A549 (cell line): ENCODE results near the gene ABHD17A. TPM values are rescaled to one million over a fixed set of nuclear protein-coding genes. Genes with fewer than 3 reads are reported as not detected.

Experiments
- ATAC-seq, 2 experiments: fragments of 200-7000 bp in 1 of 2; fragments of >200 bp in 1 of 2; cut with Nextera tagmentation in 1 of 2; cut with Tn5 transposase in 1 of 2; 3 replicates each; pipeline versions ENCODE4 v1.8.0 to v1.9.1; 2018 to 2020; ENCODE audit warnings: mild to moderate bottlenecking in 1 of 2, moderate library complexity in 1 of 2
- CTCF ChIA-PET: fragments of 300-600 bp; sonication (Branson Sonifier 250); formaldehyde crosslinking; extraction: SDS; loops from one replicate; lab custom pipeline; 2021; ENCODE audit warnings: antibody characterized with exemption, inconsistent platforms; lab: Yijun Ruan, JAX
- POLR2A ChIA-PET: fragments of 350-600 bp; formaldehyde crosslinking; extraction: SDS; loops from one replicate; lab custom pipeline; 2021; ENCODE audit warnings: antibody characterized with exemption, inconsistent platforms; lab: Yijun Ruan, JAX
- DNase-seq, 2 experiments: peaks; one replicate each; pipeline versions ENCODE4 v3.0.0 to v3.0.0-alpha.2; 2011 to 2016; ENCODE audit warnings: low read depth in 1 of 2, low spot score in 1 of 2
- FAIRE-seq: peaks from 2 replicates; lab custom pipeline; 2011; peaks lifted over from hg19 to GRCh38; lab: Jason Lieb, UNC
- H3K27ac ChIP-seq, 2 experiments: fragments of >200 bp; sonication (Bioruptor Twin); formaldehyde crosslinking; 3 replicates each; pipeline ENCODE4 v1.5.1; 2016 to 2017
- H3K4me1 ChIP-seq: fragments of >200 bp; sonication (Bioruptor Twin); formaldehyde crosslinking; 3 replicates; pipeline ENCODE4 v1.6.1; 2016
- H3K4me2 ChIP-seq: fragments of >200 bp; sonication (Bioruptor Twin); formaldehyde crosslinking; 3 replicates; pipeline ENCODE4 v1.6.1; 2016
- H3K4me3 ChIP-seq: fragments of >200 bp; sonication (Bioruptor Twin); formaldehyde crosslinking; 3 replicates; pipeline ENCODE4 v1.5.1; 2016
- H3K9me3 ChIP-seq: fragments of >200 bp; sonication (Bioruptor Twin); formaldehyde crosslinking; 3 replicates; pipeline ENCODE4 v1.6.1; 2016
- BCL3 ChIP-seq: fragments of >200 bp; sonication (Bioruptor Twin); formaldehyde crosslinking; IDR thresholded peaks from 3 replicates; pipeline ENCODE4 v1.6.1; 2016
- CBX2 ChIP-seq: fragments of 200-600 bp; sonication (generic); IDR thresholded peaks from 2 replicates; pipeline ENCODE4 v1.6.1; 2016; ENCODE audit warnings: low read depth, mild to moderate bottlenecking, borderline replicate concordance
- ELK1 ChIP-seq: fragments of 150-350 bp; IDR thresholded peaks from 2 replicates; pipeline ENCODE4 v1.6.1; 2014; ENCODE audit warnings: low read depth, mild to moderate bottlenecking, low read length
- EP300 ChIP-seq, 2 experiments: fragments of >200 bp; sonication (Bioruptor Twin); formaldehyde crosslinking; IDR thresholded peaks; 2 replicates in 1 of 2; 3 replicates in 1 of 2; pipeline ENCODE4 v1.6.1; 2016 to 2017
- ESRRA ChIP-seq: fragments of 150-350 bp; IDR thresholded peaks from 2 replicates; pipeline ENCODE4 v1.6.1; 2014; ENCODE audit warnings: mild to moderate bottlenecking, low read length, borderline replicate concordance
- GATA3 ChIP-seq: IDR thresholded peaks from 2 replicates; pipeline ENCODE4 v1.6.1; 2012; ENCODE audit warnings: borderline replicate concordance
- HES2 ChIP-seq: fragments of >200 bp; sonication (Bioruptor Twin); formaldehyde crosslinking; IDR thresholded peaks from 2 replicates; pipeline ENCODE4 v1.6.1; 2016
- HEYL ChIP-seq: fragments of 250-450 bp; sonication (Bioruptor Pico); IDR thresholded peaks from 2 replicates; pipeline ENCODE4 v1.8.0; 2021; ENCODE audit warnings: mild to moderate bottlenecking, moderate library complexity
- HOXB13 ChIP-seq: fragments of 250-450 bp; sonication (Bioruptor Pico); IDR thresholded peaks from 2 replicates; pipeline ENCODE4 v1.5.0; 2020; ENCODE audit warnings: low read depth, mild to moderate bottlenecking, moderate library complexity
- JUN ChIP-seq, 2 experiments: fragments of >200 bp; sonication (Bioruptor Twin); formaldehyde crosslinking; IDR thresholded peaks; 2 replicates in 1 of 2; 3 replicates in 1 of 2; pipeline ENCODE4 v1.6.1; 2016 to 2017
- JUNB ChIP-seq: fragments of >200 bp; sonication (Bioruptor Twin); formaldehyde crosslinking; IDR thresholded peaks from 2 replicates; pipeline ENCODE4 v1.6.1; 2016
- KDM1A ChIP-seq: fragments of 200-600 bp; sonication (generic); IDR thresholded peaks from 2 replicates; pipeline ENCODE4 v1.6.1; 2016; ENCODE audit warnings: low read depth, mild to moderate bottlenecking
- KDM5A ChIP-seq: fragments of 200-600 bp; sonication (generic); IDR thresholded peaks from 2 replicates; pipeline ENCODE4 v1.6.1; 2016; ENCODE audit warnings: antibody characterized with exemption, mild to moderate bottlenecking
- MAX ChIP-seq: IDR thresholded peaks from 2 replicates; pipeline ENCODE4 v1.6.1; 2012
- MYC ChIP-seq: IDR thresholded peaks from 2 replicates; pipeline ENCODE4 v1.6.1; 2012; ENCODE audit warnings: mild to moderate bottlenecking, inconsistent platforms, low read length, improper control_type of control experiment, borderline replicate concordance
- NPAS2 ChIP-seq: fragments of 250-450 bp; sonication (Bioruptor Pico); IDR thresholded peaks from 2 replicates; pipeline ENCODE4 v1.8.0; 2022; ENCODE audit warnings: mild to moderate bottlenecking, moderate library complexity, borderline replicate concordance
- NR3C1 ChIP-seq: fragments of >200 bp; sonication (Bioruptor Twin); formaldehyde crosslinking; IDR thresholded peaks from 3 replicates; pipeline ENCODE4 v1.6.1; 2017
- PHF8 ChIP-seq: fragments of 200-600 bp; sonication (generic); IDR thresholded peaks from 2 replicates; pipeline ENCODE4 v1.6.1; 2016; ENCODE audit warnings: low read depth, mild to moderate bottlenecking, antibody characterized with exemption, moderate library complexity, borderline replicate concordance
- POLR2A ChIP-seq: IDR thresholded peaks from 2 replicates; pipeline ENCODE4 v1.6.1; 2012; ENCODE audit warnings: mild to moderate bottlenecking, low read length
- POLR2AphosphoS2 ChIP-seq: conservative IDR thresholded peaks from 2 replicates; pipeline ENCODE4 v1.6.1; 2012; ENCODE audit warnings: low read length, improper control_type of control experiment, inconsistent platforms
- RAD21 ChIP-seq, 2 experiments: fragments of >200 bp in 1 of 2; sonication (Bioruptor Twin) in 1 of 2; formaldehyde crosslinking in 1 of 2; IDR thresholded peaks in 1 of 2; conservative IDR thresholded peaks in 1 of 2; 2 replicates in 1 of 2; 3 replicates in 1 of 2; pipeline ENCODE4 v1.6.1; 2012 to 2018; ENCODE audit warnings: inconsistent platforms in 1 of 2
- RARB ChIP-seq: fragments of 250-450 bp; sonication (Bioruptor Pico); IDR thresholded peaks from 2 replicates; pipeline ENCODE4 v1.8.0; 2021; ENCODE audit warnings: mild to moderate bottlenecking, moderate library complexity
- REST ChIP-seq: fragments of 200-600 bp; sonication (generic); IDR thresholded peaks from 2 replicates; pipeline ENCODE4 v1.6.1; 2016; ENCODE audit warnings: antibody characterized with exemption, mild to moderate bottlenecking, moderate library complexity
- RNF2 ChIP-seq: fragments of 200-600 bp; sonication (generic); IDR thresholded peaks from 2 replicates; pipeline ENCODE4 v1.6.1; 2016; ENCODE audit warnings: low read depth, mild to moderate bottlenecking, antibody characterized with exemption, moderate library complexity, borderline replicate concordance
- SREBF2 ChIP-seq: fragments of 450-650 bp; IDR thresholded peaks from 2 replicates; pipeline ENCODE4 v1.6.1; 2014; ENCODE audit warnings: mild to moderate bottlenecking, moderate library complexity
- TP53 ChIP-seq: fragments of 250-450 bp; sonication (Bioruptor Pico); IDR thresholded peaks from 2 replicates; pipeline ENCODE4 v1.5.0; 2021; ENCODE audit warnings: mild to moderate bottlenecking, moderate library complexity
- ZFP36 ChIP-seq: fragments of 450-650 bp; IDR thresholded peaks from 2 replicates; pipeline ENCODE4 v1.6.1; 2014; ENCODE audit warnings: borderline replicate concordance; ENCODE audit not compliant: partially characterized antibody
- ZNF302 ChIP-seq: fragments of 250-450 bp; sonication (Bioruptor Pico); IDR thresholded peaks from 2 replicates; pipeline ENCODE4 v1.9.0; 2021; ENCODE audit warnings: inconsistent platforms, mild to moderate bottlenecking, moderate library complexity
- WGBS: methylation state at CpG from one replicate; pipeline ENCODE4 v1.1.6; 2017; ENCODE audit errors: missing lambda C conversion rate; 5-methylcytosine and 5-hydroxymethylcytosine counted together
- polyA plus RNA-seq, 4 experiments: library from polyadenylated mRNA; depleted of rRNA in 3 of 4; stranded (reverse); fragments of >200 nt; fragmentation: RNase III in 1 of 4; extraction: RNeasy Plus Mini Kit Qiagen cat#74134 plus additional on column Dnase treatment in 1 of 4; gene quantifications; 2 replicates in 3 of 4; 3 replicates in 1 of 4; pipeline ENCODE4 v1.2.3, GENCODE V29; 2011 to 2017

Gene ABHD17A
- polyA plus RNA-seq, 2 of the 4 experiments (the other 2 are of a cell fraction), result 12.8 to 23.1 TPM

- no peak overlapping the region for H3K27ac ChIP-seq
- H3K4me3 ChIP-seq, result no peak overlapping the region
- ChIA-PET POLR2A (no interaction called here), CTCF (interaction anchor here (3.1 kb wide), 1 partner anchor 14 kb away, joined by 12 read pairs; no protein-coding TSS in a partner anchor)
- H3K4me2 ChIP-seq, result no peak overlapping the region
- DNase-seq (no peak), FAIRE-seq (no peak), ATAC-seq (no peak; a peak in 1 of 6 replicates)
- no peaks in the 10 kb centered on the region for H3K4me1 ChIP-seq
- 92% methylated on average over 9 of the region's 23 CpGs for WGBS
- no peaks in the 10 kb centered on the region for H3K9me3 ChIP-seq
- TF ChIP-seq ZNF302 (CRISPR knock-in tag), result no peak
- TF ChIP-seq MYC, result no peak
- no peak for TF ChIP-seq HOXB13 (CRISPR knock-in tag)
- no peak for TF ChIP-seq MAX
- TF ChIP-seq KDM1A, result no peak
- TF ChIP-seq SREBF2, result no peak
- no peak for TF ChIP-seq KDM5A
- TF ChIP-seq EP300 (IDR thresholded peaks at IDR 0.05), result no peak
- no peak for TF ChIP-seq HES2
- TF ChIP-seq CBX2, result no peak
- no peak for TF ChIP-seq NPAS2 (CRISPR knock-in tag)
- no peak for TF ChIP-seq ELK1
- TF ChIP-seq BCL3, result no peak
Measured at GRCh38 chr19:1914826-1915341, 29.6 kb upstream of the ABHD17A start.

GRCh38 chr19:1913781-1914577 is 28.7 kb upstream of the ABHD17A start:
- Histone ChIP-seq H3K4me1 (no peaks in the 10 kb centered on the region), H3K4me2 (no peak overlapping the region), H3K9me3 (no peaks in the 10 kb centered on the region)
- ATAC-seq, result no peak
- POLR2A ChIA-PET, result no interaction called here
- TF ChIP-seq RARB (no peak), RAD21 (conservative IDR thresholded peaks at IDR 0.05 in 1 of 2, IDR thresholded peaks at IDR 0.05 in 1 of 2) (no peak), RNF2 (no peak), HES2 (no peak), POLR2AphosphoS2 (no peak), ESRRA (no peak), SREBF2 (no peak), JUN (IDR thresholded peaks at IDR 0.05) (no peak), GATA3 (no peak), REST (no peak), NR3C1 (no peak), TP53 (CRISPR knock-in tag) (no peak), NPAS2 (CRISPR knock-in tag) (no peak), HEYL (CRISPR knock-in tag) (no peak), ZFP36 (no peak), PHF8 (no peak), JUNB (no peak), POLR2A (no peak)
- TF ChIP-seq, all 56 proteins: peak for 0
- FAIRE-seq (no peak), DNase-seq (no peak)
- 94% methylated on average over 9 of the region's 23 CpGs for WGBS
- Histone ChIP-seq H3K27ac (no peak overlapping the region), H3K4me3 (no peak overlapping the region)
- CTCF ChIA-PET, result interaction anchor here (0.8 to 3.1 kb wide), 2 partner anchors 13 to 15 kb away, joined by 3 to 12 read pairs; no protein-coding TSS in a partner anchor
